GM19324 (cell line): ENCODE measurements around the gene PRSS12.
"Not testable (repeated sequence)": the region's sequence is repeated elsewhere in the genome, so short reads cannot be mapped to it uniquely, and the experiment has no call there.

Source experiments
- ATAC-seq: cut with Tn5 transposase; IDR thresholded peaks from one replicate; pipeline ENCODE4 v1.9.1; 2021; ENCODE audit warnings: mild to moderate bottlenecking, moderate library complexity; ENCODE audit not compliant: unreplicated experiment, low FRiP score

The PRSS12 gene, protein sequence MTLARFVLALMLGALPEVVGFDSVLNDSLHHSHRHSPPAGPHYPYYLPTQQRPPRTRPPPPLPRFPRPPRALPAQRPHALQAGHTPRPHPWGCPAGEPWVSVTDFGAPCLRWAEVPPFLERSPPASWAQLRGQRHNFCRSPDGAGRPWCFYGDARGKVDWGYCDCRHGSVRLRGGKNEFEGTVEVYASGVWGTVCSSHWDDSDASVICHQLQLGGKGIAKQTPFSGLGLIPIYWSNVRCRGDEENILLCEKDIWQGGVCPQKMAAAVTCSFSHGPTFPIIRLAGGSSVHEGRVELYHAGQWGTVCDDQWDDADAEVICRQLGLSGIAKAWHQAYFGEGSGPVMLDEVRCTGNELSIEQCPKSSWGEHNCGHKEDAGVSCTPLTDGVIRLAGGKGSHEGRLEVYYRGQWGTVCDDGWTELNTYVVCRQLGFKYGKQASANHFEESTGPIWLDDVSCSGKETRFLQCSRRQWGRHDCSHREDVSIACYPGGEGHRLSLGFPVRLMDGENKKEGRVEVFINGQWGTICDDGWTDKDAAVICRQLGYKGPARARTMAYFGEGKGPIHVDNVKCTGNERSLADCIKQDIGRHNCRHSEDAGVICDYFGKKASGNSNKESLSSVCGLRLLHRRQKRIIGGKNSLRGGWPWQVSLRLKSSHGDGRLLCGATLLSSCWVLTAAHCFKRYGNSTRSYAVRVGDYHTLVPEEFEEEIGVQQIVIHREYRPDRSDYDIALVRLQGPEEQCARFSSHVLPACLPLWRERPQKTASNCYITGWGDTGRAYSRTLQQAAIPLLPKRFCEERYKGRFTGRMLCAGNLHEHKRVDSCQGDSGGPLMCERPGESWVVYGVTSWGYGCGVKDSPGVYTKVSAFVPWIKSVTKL

DNA sequence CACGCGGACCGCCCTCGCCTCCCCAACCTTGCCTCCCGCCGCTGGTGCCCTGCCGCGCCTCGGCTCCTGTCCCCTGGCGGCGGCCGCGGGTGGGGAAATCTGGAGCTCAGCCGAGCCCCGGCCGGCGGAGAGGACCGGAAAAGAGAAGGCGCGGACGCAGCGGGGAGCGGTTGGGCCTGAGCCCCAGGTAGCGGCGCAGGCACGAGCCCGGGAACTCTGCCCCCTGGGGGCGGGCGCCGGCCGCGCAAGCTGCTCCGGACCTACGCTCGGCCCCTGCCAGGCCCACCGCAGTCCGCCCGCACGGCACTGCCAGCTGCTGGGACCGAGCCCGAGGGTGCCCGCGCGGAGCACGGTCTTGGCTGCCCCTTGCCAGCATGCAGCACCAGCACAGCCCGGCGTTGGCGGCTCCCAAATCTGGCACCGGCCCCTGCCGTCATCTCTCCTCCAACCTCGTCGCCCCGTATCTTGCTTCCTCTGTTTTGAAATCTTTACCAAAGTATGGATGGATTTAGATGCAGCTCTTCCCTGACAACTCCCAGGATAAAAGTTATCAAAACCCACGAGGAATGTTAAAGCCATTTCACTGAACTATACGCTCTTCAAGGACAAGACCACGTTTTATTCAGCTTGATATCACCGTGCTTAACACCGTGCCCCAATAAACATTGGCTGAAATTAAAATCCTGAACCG lies at the start of gene PRSS12:
TSS of gene PRSS12 (minus strand) at position 161 of the 691 bp plus-strand sequence. CDS start 283 bp downstream, outside the sequence.
- ATAC-seq: peak; percentile 99

DNA sequence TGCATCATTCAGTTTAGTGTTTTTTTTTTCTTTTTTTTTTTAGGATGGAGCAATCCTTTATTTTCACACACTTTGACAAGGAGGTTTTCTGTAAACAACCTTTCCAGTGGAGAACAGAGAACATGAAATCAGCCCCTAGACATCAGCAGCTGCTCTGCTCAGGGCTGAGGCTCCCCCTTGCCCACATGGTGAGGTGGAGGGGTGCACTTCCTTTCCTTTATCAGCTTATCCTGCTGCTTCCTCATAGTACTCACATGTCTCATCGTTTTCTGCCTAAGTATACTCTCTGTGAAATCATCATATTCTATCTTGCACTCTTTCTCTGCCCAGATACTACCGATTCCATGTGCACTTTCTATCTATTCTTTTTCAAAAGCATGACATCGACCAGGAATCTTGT lies 47.6 kb upstream of the PRSS12 start:
- no peak for ATAC-seq

DNA sequence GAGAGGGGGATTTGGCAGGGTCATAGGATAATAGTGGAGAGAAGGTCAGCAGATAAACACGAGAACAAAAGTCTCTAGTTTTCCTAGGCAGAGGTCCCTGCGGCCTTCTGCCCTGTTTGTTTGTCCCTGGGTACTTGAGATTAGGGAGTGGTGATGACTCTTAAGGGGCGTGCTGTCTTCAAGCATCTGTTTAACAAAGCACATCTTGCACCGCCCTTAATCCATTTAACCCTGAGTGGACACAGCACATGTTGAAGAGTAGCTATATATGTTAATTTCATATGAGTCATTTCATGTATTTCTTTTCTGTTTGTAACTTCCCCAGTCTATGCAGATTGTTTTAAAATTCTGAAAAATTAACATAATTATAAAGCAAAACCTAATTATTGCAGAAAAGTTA lies 47.1 kb upstream of the PRSS12 start:
- not testable (repeated sequence) for ATAC-seq

DNA sequence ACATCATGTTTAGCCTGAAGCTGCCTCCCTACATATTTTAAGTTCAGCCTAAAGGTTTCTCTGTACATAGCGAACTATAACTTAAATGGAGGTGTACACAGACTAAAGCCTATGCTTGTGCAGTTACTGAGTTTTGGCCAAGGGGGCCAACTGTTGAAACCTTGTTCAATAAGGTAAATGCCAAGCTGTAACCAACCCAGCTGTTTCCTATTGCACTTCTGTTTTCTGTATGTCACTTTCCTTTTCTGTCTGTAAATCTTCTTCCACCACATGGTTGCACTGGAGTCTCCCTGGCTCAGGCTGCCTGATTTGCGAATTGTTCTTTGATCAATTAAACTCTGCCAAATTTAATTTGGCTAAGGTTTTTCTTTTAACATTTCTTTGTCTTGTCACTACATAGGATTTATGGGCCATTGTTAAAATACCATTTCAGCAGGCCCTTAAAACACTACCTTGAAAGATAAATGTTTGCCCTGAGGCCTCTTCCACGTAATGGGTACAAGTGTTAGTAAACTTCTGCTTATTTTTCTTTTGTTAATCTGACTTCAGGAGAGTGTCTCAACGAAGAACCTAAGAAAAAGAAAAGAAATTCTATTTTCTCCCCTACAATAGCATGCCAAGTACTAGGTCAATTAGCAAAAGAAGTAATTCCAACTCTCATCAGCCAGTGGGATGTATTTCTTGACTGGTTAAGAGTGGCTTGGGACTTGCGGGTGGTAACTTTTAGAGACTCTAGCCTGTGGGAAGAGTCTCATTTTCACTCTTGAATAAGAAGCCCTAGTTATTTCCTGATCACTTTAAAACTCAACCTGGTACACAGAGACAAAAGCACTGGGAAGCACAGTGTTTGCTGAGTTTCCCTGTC lies 45.7 kb upstream of the PRSS12 start:
- peak; percentile 93 for ATAC-seq

DNA sequence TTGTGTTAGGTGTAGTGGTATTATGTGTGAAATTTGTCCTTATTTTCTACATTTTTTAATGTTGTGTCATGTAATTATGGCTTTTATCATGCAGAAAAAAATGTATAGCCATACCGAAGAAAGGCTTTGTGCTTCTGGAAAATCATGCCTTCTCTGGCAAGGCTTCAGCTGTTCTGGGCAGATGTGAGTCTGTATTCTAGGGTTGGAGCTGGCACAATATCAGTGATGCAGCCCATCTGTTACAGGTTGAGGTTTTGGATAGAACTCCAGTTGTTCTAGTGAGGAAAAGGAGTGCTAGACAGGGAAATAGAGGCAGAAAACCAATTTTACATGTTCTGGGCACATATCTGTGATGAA lies 44.8 kb upstream of the PRSS12 start:
- no peak for ATAC-seq

DNA sequence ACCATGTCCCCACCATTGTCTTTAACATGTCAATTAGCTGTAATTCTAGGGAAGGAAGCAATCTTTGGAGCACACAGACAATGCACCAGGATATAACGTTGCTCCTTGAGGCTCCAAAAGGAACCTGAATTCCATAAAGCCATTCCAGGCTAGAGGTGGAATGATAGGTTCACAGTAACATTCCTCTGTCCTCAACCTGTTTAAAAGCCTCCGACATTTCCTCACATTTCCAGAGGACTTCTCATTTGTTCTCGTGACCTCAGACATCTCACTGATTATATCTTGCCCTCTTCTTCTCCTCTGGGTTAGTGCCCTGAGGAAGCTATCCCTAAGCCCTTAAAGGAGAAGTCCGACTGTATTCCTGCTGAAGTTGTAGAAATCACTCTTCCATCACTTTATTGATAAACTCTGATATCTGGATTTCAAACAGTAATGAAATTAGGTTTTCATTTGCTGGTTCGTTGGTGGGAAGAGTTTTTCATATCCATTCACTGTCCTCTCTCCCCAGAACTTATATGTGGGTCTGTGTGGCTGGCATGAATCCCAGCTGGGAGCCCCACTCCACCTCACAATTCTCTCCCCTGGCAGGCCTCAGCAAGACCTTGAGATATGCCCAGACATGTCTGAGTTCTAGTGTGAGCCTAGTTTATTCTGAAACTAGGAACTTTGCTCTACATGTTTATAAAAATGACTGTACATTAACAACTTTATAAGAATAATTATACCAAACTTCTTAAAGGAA lies 44.2 kb upstream of the PRSS12 start:
- ATAC-seq: no peak

DNA sequence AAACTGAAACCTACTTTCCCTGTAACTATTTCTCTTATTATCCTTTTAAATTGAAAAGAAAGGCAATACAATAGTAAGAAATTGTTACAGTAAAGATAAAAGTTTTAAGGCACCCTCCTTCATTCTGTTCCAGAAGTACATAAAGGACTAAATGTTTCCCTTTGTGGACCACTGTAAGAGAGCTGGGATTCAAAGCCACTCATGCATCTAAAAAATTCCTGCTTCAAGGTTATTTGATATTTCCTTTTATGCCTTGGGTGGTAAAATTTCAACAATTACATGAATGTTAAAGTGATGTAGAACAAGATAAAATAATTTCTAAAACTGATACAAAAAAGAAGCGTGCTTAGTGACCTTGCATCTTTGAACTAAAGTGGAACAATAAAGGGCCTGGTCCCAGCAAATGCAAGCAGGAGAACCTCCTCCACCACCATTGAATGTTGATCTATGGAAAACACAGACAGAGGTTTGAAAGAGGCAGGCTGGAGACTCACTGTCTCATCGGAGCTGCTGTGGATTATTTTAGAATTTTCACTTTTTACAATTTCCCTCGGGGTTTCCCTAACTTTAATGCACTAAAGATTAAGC lies 42.3 kb upstream of the PRSS12 start:
- no peak for ATAC-seq

DNA sequence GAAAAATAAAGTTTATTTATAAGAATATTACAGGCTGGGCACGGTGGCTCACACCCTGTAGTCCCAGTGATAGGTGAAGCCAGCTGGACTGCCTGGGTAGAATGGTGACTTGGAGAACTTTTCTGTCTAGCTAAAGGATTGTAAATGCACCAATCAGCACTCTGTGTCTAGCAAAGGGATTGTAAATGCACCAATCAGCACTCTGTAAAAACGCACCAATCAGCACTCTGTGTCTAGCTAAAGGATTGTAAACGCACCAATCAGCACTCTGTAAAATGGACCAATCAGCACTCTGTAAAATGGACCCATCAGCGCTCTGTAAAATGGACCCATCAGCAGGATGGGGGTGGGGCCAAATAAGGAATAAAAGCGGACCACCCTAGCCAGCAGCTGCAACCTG lies 39.7 kb upstream of the PRSS12 start:
- not testable (repeated sequence) for ATAC-seq

DNA sequence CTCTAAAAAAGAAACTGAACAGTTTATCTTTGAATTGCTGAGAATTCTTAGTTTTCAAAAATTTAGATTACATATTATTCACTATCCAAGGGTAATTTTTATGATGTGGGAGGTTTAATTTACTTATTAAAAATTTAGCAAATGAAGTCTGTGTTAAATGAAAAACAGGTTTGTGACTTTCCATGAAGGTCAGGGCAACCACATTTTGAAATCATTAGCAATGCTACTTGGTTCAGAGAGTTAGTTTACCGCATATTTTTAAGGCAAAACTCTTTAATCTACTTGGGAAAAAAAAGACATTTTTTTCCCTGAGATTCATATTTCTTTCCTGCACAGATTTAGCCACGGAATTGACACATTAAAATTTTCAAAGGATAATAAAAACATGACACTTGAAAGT lies 37.3 kb upstream of the PRSS12 start:
- no peak for ATAC-seq

DNA sequence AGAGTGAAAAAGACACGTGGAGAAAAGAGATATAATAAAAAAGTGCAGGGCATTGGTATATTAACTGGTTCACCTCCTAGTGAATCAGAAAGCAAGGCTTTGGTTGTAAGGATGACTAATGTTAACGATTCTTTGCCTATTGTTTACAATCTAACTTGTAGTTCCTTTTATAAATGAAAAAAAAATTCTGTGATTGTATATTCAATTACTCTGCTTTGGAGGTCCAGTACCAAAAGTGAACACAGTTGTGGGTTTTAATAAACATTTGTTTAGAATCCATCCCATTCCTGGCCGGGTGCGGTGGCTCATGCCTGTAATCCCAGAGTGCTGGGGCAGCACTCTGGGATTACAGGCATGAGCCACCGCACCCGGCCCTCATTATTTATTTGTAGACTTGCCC lies 36.9 kb upstream of the PRSS12 start:
- ATAC-seq: no peak

DNA sequence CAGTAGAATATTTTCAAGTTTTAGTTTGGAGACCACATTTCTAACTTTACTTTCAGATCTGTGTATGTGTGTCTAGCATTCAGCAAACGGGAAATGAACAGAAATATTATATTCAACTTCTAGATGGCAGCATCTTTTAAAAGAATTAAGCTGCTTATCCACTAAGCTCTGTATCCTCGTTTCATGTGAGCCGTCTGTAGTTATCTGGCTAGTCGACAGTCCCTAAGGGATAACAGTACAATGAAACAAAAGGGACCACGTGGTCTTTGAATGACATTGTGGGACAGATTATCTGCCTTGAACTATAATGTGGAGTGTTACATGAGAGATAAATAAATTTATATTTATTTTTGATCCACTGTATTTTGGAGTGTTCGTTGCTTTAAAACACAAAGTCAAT lies 35.8 kb upstream of the PRSS12 start:
- no peak for ATAC-seq

DNA sequence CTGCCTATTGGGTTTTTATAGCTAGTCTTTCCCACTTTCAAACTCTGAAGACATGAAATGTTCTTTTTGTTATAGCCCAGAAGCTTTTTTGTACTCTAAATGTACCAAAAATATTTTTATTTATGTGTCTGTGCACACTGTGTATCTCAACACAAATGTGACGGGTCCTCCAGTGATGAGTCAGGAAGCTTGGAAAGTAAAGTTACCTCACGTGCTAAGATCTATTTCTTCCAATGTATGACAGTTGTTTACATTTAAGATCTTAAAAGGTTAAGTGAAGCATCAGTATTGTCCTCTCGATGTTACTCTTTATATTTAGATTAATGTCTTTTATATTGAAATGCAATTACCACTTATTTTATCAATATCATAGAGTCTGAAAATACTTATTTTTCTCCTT lies 29.1 kb upstream of the PRSS12 start:
- ATAC-seq: no peak

DNA sequence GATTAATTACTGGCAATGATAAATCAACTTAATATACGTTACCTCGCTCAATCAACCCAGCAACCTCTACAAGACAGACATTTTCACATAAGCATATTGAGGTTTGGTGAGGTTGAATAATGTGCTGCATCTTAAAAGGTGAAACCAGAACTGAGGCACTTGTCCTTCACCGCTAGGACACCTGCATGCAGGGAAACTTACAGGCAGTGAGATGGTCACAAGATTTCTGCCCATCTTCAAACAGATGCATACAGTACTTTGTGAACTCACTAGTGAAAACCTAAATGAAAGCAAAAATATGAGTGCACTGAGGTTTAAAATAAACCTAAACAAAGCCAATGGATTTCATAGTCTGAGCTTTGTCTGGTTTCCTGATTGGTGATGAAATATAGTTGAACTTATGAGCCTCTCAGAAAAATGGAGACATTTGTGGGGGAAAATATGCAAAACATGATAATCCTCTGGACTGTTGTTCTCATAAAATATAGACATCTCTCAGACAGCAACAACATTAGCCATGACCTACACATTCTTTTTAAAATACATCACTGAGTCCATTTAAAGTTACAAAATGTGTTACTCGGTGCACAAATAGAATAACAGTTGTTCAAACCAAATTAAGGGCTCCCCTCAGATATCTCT lies 20.9 kb upstream of the PRSS12 start:
- peak; percentile 70 for ATAC-seq

DNA sequence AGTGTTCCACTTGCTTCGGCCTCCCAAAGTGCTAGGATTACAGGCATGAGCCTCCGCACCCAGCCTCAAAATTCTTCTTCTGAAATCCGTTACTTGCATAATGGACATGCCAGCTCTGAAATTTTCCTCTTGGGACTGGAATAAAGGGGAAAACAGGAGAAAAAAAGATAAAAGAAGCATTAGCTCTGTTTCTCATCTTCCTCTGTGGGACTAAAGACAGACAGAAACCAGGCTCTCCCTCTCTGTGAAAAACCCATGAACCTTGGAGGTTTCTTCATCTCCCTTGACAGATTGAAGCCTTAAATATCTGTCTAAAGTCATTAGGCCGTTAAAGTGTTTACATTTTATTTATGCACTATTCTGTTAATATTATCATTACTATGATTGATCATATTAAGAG lies 19.4 kb upstream of the PRSS12 start:
- no peak for ATAC-seq

DNA sequence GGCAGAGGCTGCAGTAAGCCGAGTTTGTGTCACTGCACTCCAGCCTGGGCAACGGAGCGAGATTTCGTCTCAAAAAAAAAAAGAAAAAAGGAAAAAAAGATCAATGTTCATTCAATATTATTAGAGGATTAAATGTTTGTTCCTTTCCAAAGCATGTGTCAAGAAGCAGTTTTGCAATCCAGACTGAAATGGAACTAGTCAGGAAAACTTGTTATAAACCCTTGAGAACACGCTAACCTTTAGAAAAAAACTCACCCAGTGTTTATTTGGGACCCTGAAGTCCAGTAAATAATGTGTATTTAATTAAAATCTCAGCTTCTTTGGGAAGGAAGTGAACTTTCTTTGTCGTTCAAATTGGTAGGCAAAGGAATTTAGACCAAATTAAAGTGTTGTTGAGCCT lies 16.4 kb upstream of the PRSS12 start:
- ATAC-seq: no peak

DNA sequence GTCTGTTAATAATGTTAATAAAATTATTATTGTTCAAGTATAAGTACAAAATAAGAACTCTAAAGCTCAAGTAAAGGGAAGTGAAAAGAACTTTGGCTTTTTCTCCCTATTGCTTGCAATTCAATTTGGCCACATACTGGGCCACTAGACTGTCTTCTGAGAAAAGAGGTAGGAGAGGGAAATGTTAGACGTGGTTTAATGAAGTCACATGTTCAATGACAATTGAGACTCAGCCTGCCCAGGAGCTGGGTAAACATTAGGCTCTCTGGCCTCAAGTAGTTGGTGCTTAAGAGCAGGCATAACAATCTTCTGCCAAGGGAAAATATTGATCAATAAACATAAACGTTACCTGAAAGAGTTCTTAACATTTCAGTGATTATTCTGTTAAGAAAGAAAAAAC lies 15.1 kb upstream of the PRSS12 start:
- no peak for ATAC-seq

DNA sequence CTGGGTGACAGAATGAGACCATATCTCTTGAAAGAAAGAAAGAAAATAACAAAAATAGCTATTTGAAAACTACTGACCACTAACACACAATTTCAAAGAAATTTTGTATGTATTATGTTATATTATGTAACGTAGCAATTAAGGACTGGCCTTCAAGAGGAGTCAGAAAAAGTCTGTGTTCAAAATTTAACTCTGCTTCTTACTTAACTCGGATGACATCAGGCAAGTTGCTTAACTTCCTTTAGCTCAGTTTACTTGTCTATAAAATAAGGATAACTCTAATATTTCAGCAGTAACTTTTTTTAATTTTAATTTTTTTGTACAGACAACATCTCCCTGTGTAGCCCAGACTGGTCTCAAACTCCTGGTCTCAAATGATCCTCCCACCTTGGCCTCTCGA lies 14.6 kb upstream of the PRSS12 start:
- ATAC-seq: no peak

DNA sequence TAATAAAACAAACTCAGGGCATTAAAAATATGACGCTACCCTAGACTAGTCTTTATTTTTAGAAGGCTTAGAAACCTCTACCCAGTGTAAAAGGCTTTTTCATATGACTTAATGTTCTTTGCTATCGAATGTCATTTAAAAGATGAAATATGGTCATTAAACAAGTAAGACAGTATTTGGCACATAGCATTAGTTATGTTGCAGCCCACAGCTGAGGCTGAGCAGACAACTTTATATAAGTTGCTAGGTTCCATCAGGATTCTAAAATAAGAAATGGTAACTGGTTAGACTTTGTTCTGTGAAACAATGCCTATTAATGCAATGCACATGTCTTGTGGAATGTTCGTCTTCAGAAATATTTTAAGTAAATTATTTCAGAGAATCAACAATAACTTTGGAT lies 10.4 kb upstream of the PRSS12 start:
- ATAC-seq: no peak

DNA sequence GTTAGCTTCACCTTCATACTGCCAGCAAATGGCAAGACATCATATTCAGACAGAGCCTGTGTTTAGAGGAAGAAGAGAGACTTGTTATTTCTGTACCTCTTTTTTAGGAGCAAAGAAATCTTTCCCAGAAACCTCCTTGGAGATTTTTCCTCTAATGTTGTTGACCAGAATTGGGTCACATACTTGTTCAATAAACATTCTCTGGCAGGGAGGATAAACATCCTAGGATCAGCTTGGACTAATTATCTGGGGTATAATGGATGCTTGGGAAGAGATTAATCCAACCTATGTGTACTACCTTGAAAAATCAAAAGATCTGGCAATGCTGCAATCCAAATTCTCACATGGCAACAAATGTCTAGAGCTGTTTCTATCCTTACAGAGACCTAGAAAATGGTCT lies 8.4 kb upstream of the PRSS12 start:
- no peak for ATAC-seq
